Gastrocnemius medialis (tissue), 4 donors: Measurements from ENCODE around the gene CCDC186.
"Not testable (repeated sequence)": the region's sequence is repeated elsewhere in the genome, so short reads cannot be mapped to it uniquely, and the experiment has no call there.

Experiments used
- CTCF ChIP-seq, 5 experiments: fragments of 450-650 bp in 3 of 5; fragments of 200-600 bp in 2 of 5; sonication (generic) in 2 of 5; IDR thresholded peaks in 4 of 5; conservative IDR thresholded peaks in 1 of 5; 1 replicate in 4 of 5; 2 replicates in 1 of 5; pipeline ENCODE4 v1.5.1; 2016 to 2019; ENCODE audit warnings: antibody characterized with exemption in 5 of 5, mild to moderate bottlenecking in 3 of 5, moderate library complexity in 3 of 5
- POLR2A ChIP-seq, 2 donors: fragments of 450-650 bp; IDR thresholded peaks; one replicate each; pipeline ENCODE4 v1.6.1; 2017; ENCODE audit warnings: antibody characterized with exemption in 2 of 2, mild to moderate bottlenecking in 2 of 2, moderate library complexity in 2 of 2

GRCh38 chr10:114149476-114149875 is 24.5 kb downstream of the CCDC186 start:
- not testable (repeated sequence) for TF ChIP-seq CTCF (IDR thresholded peaks at IDR 0.05 in 4 of 5, conservative IDR thresholded peaks at IDR 0.05 in 1 of 5); POLR2A (IDR thresholded peaks at IDR 0.05)
